ENCODE data around the gene NAALADL1.

NAALADL1 gene

GRCh38 chr11:65060913-65061408, 2.6 kb upstream of the NAALADL1 start:
- H3K4me3 ChIP-seq (ENCODE audit: control insufficient read depth in 1 of 7, extremely low read depth in 1 of 7, insufficient read depth in 4 of 7, low read depth in 2 of 7, low read length in 6 of 7) = no peak overlapping the region
- WGBS (ENCODE audit: insufficient coverage) = 96% methylated on average over 6 of the region's 9 CpGs
- no peaks in the 10 kb centered on the region for H3K36me3 ChIP-seq (ENCODE audit: control insufficient read depth in 4 of 4, insufficient read depth in 4 of 4, low read length in 3 of 4)
- no peak overlapping the region for H3K27ac ChIP-seq (ENCODE audit: insufficient read depth in 1 of 2, low read depth in 1 of 2, low read length in 2 of 2, poor library complexity in 1 of 2, severe bottlenecking in 2 of 2)
- H3K9me3 ChIP-seq (ENCODE audit: control extremely low read depth in 1 of 5, control insufficient read depth in 4 of 5, insufficient read depth in 2 of 5, low read depth in 1 of 5, low read length in 4 of 5) = no peaks in the 10 kb centered on the region
- POLR2A ChIA-PET = interaction anchor here (0.6 kb wide), 1 partner anchor 1108 kb away, joined by 3 read pairs; no protein-coding TSS in a partner anchor
- peak in 2 of 3 donors; percentile 28 to 35 for DNase-seq
- CTCF ChIA-PET = no interaction called here
- H3K4me1 ChIP-seq (ENCODE audit: control extremely low read depth in 1 of 4, control insufficient read depth in 4 of 4, insufficient read depth in 4 of 4, low read length in 3 of 4) = peaks cover 0 to 5% (median 0%) of the 10 kb centered on the region in 4 experiments
- H3K27me3 ChIP-seq (replicated peaks in 2 of 5; ENCODE audit: control insufficient read depth in 4 of 5, insufficient read depth in 5 of 5, low read length in 4 of 5) = no peaks in the 10 kb centered on the region

GRCh38 chr11:65059959-65060824, 1.8 kb upstream of the NAALADL1 start:
- CTCF ChIA-PET = no interaction called here
- Histone ChIP-seq H3K27ac (ENCODE audit: insufficient read depth in 1 of 2, low read depth in 1 of 2, low read length in 2 of 2, poor library complexity in 1 of 2, severe bottlenecking in 2 of 2) (no peak overlapping the region), H3K4me3 (ENCODE audit: control insufficient read depth in 1 of 7, extremely low read depth in 1 of 7, insufficient read depth in 4 of 7, low read depth in 2 of 7, low read length in 6 of 7) (no peak overlapping the region), H3K36me3 (ENCODE audit: control insufficient read depth in 4 of 4, insufficient read depth in 4 of 4, low read length in 3 of 4) (no peaks in the 10 kb centered on the region), H3K27me3 (replicated peaks in 2 of 5; ENCODE audit: control insufficient read depth in 4 of 5, insufficient read depth in 5 of 5, low read length in 4 of 5) (no peaks in the 10 kb centered on the region), H3K4me1 (ENCODE audit: control extremely low read depth in 1 of 4, control insufficient read depth in 4 of 4, insufficient read depth in 4 of 4, low read length in 3 of 4) (peaks cover 0 to 5% (median 0%) of the 10 kb centered on the region in 4 experiments), H3K9me3 (ENCODE audit: control extremely low read depth in 1 of 5, control insufficient read depth in 4 of 5, insufficient read depth in 2 of 5, low read depth in 1 of 5, low read length in 4 of 5) (no peaks in the 10 kb centered on the region)
- DNase-seq = no peak
- POLR2A ChIA-PET = no interaction called here
- 92% methylated on average over 3 of the region's 10 CpGs for WGBS (ENCODE audit: insufficient coverage)

GRCh38 chr11:65059523-65059922, 1.2 kb upstream of the NAALADL1 start:
- Histone ChIP-seq H3K27me3 (replicated peaks in 2 of 5; ENCODE audit: control insufficient read depth in 4 of 5, insufficient read depth in 5 of 5, low read length in 4 of 5) (no peaks in the 10 kb centered on the region), H3K36me3 (ENCODE audit: control insufficient read depth in 4 of 4, insufficient read depth in 4 of 4, low read length in 3 of 4) (no peaks in the 10 kb centered on the region), H3K9me3 (ENCODE audit: control extremely low read depth in 1 of 5, control insufficient read depth in 4 of 5, insufficient read depth in 2 of 5, low read depth in 1 of 5, low read length in 4 of 5) (no peaks in the 10 kb centered on the region), H3K4me3 (ENCODE audit: control insufficient read depth in 1 of 7, extremely low read depth in 1 of 7, insufficient read depth in 4 of 7, low read depth in 2 of 7, low read length in 6 of 7) (no peak overlapping the region), H3K27ac (ENCODE audit: insufficient read depth in 1 of 2, low read depth in 1 of 2, low read length in 2 of 2, poor library complexity in 1 of 2, severe bottlenecking in 2 of 2) (no peak overlapping the region), H3K4me1 (ENCODE audit: control extremely low read depth in 1 of 4, control insufficient read depth in 4 of 4, insufficient read depth in 4 of 4, low read length in 3 of 4) (peaks cover 0 to 9% (median 2%) of the 10 kb centered on the region in 4 experiments)
- CTCF ChIA-PET = interaction anchor here (1.1 to 1.8 kb wide), 2 partner anchors 15 to 18 kb away, joined by 6 to 7 read pairs; partner anchors contain the start of gene SAC3D1
- no peak for DNase-seq
- POLR2A ChIA-PET = no interaction called here
- WGBS (ENCODE audit: insufficient coverage) = 83% methylated on average over 2 of the region's 3 CpGs

- 93% methylated on average over 11 of the region's 13 CpGs for WGBS (ENCODE audit: insufficient coverage)
- no peaks in the 10 kb centered on the region for H3K36me3 ChIP-seq (ENCODE audit: control insufficient read depth in 4 of 4, insufficient read depth in 4 of 4, low read length in 3 of 4)
- DNase-seq = no peak
- CTCF ChIA-PET = interaction anchor here (1.2 to 2.0 kb wide), 7 partner anchors 8 to 170 kb away, joined by 3 to 7 read pairs (median 3); partner anchors contain the start of genes BATF2 and SAC3D1
- H3K9me3 ChIP-seq (ENCODE audit: control extremely low read depth in 1 of 5, control insufficient read depth in 4 of 5, insufficient read depth in 2 of 5, low read depth in 1 of 5, low read length in 4 of 5) = no peaks in the 10 kb centered on the region
- no peak overlapping the region for H3K4me3 ChIP-seq (ENCODE audit: control insufficient read depth in 1 of 7, extremely low read depth in 1 of 7, insufficient read depth in 4 of 7, low read depth in 2 of 7, low read length in 6 of 7)
- H3K27ac ChIP-seq (ENCODE audit: insufficient read depth in 1 of 2, low read depth in 1 of 2, low read length in 2 of 2, poor library complexity in 1 of 2, severe bottlenecking in 2 of 2) = no peak overlapping the region
- H3K27me3 ChIP-seq (replicated peaks in 2 of 5; ENCODE audit: control insufficient read depth in 4 of 5, insufficient read depth in 5 of 5, low read length in 4 of 5) = no peaks in the 10 kb centered on the region
- peaks cover 0 to 22% (median 17%) of the 10 kb centered on the region in 4 experiments for H3K4me1 ChIP-seq (ENCODE audit: control extremely low read depth in 1 of 4, control insufficient read depth in 4 of 4, insufficient read depth in 4 of 4, low read length in 3 of 4)
- POLR2A ChIA-PET = interaction anchor here (0.7 kb wide), 1 partner anchor 11 kb away, joined by 4 read pairs; no protein-coding TSS in a partner anchor
Measured at GRCh38 chr11:65058012-65058411, 341 bp downstream of the NAALADL1 start.

GRCh38 chr11:65057526-65057925, 827 bp downstream of the NAALADL1 start:
- no peak overlapping the region for H3K27ac ChIP-seq (ENCODE audit: insufficient read depth in 1 of 2, low read depth in 1 of 2, low read length in 2 of 2, poor library complexity in 1 of 2, severe bottlenecking in 2 of 2)
- H3K27me3 ChIP-seq (replicated peaks in 2 of 5; ENCODE audit: control insufficient read depth in 4 of 5, insufficient read depth in 5 of 5, low read length in 4 of 5) = no peaks in the 10 kb centered on the region
- ChIA-PET POLR2A (interaction anchor here (0.7 kb wide), 1 partner anchor 12 kb away, joined by 4 read pairs; no protein-coding TSS in a partner anchor), CTCF (interaction anchor here (1.2 to 2.0 kb wide), 4 partner anchors 9 to 61 kb away, joined by 3 to 4 read pairs (median 4); partner anchors contain the start of gene BATF2)
- peaks cover 0 to 22% (median 18%) of the 10 kb centered on the region in 4 experiments for H3K4me1 ChIP-seq (ENCODE audit: control extremely low read depth in 1 of 4, control insufficient read depth in 4 of 4, insufficient read depth in 4 of 4, low read length in 3 of 4)
- no peak for DNase-seq
- 98% methylated on average over 4 of the region's 7 CpGs for WGBS (ENCODE audit: insufficient coverage)
- no peaks in the 10 kb centered on the region for H3K36me3 ChIP-seq (ENCODE audit: control insufficient read depth in 4 of 4, insufficient read depth in 4 of 4, low read length in 3 of 4)
- H3K9me3 ChIP-seq (ENCODE audit: control extremely low read depth in 1 of 5, control insufficient read depth in 4 of 5, insufficient read depth in 2 of 5, low read depth in 1 of 5, low read length in 4 of 5) = no peaks in the 10 kb centered on the region
- no peak overlapping the region for H3K4me3 ChIP-seq (ENCODE audit: control insufficient read depth in 1 of 7, extremely low read depth in 1 of 7, insufficient read depth in 4 of 7, low read depth in 2 of 7, low read length in 6 of 7)

GRCh38 chr11:65056999-65057398, 1.4 kb downstream of the NAALADL1 start:
- Histone ChIP-seq H3K36me3 (ENCODE audit: control insufficient read depth in 4 of 4, insufficient read depth in 4 of 4, low read length in 3 of 4) (no peaks in the 10 kb centered on the region), H3K27me3 (replicated peaks in 2 of 5; ENCODE audit: control insufficient read depth in 4 of 5, insufficient read depth in 5 of 5, low read length in 4 of 5) (no peaks in the 10 kb centered on the region), H3K4me1 (ENCODE audit: control extremely low read depth in 1 of 4, control insufficient read depth in 4 of 4, insufficient read depth in 4 of 4, low read length in 3 of 4) (peaks cover 0 to 19% (median 18%) of the 10 kb centered on the region in 4 experiments), H3K4me3 (ENCODE audit: control insufficient read depth in 1 of 7, extremely low read depth in 1 of 7, insufficient read depth in 4 of 7, low read depth in 2 of 7, low read length in 6 of 7) (no peak overlapping the region), H3K9me3 (ENCODE audit: control extremely low read depth in 1 of 5, control insufficient read depth in 4 of 5, insufficient read depth in 2 of 5, low read depth in 1 of 5, low read length in 4 of 5) (no peaks in the 10 kb centered on the region), H3K27ac (ENCODE audit: insufficient read depth in 1 of 2, low read depth in 1 of 2, low read length in 2 of 2, poor library complexity in 1 of 2, severe bottlenecking in 2 of 2) (no peak overlapping the region)
- no peak for DNase-seq
- ChIA-PET POLR2A (interaction anchor here (0.7 kb wide), 1 partner anchor 12 kb away, joined by 4 read pairs; no protein-coding TSS in a partner anchor), CTCF (interaction anchor here (1.2 to 2.0 kb wide), 4 partner anchors 9 to 60 kb away, joined by 3 to 4 read pairs (median 4); partner anchors contain the start of gene BATF2)
- 100% methylated on average over 2 of the region's 6 CpGs for WGBS (ENCODE audit: insufficient coverage)

Measured in common myeloid progenitor, CD34-positive (primary cell).